ENCODE data around the gene AHDC1. TPM values are rescaled to one million over a fixed set of nuclear protein-coding genes. Genes with fewer than 3 reads are reported as not detected.

AHDC1 gene
- polyA plus RNA-seq, 1 donor (not counting 4 experiments of a cell fraction or from before 2014, with no cell fraction given) = 4.2 TPM

- Histone ChIP-seq H3K9me1 (ENCODE audit: control insufficient read depth, extremely low read depth, insufficient read depth, low read length) (no peaks in the 10 kb centered on the region), H3K4me1 (ENCODE audit: control insufficient read depth, extremely low read depth, insufficient read depth, low read length) (peaks cover 10% of the 10 kb centered on the region), H3K9me3 (ENCODE audit: control insufficient read depth, low read depth, low read length) (no peaks in the 10 kb centered on the region), H3K4me3 (ENCODE audit: control insufficient read depth in 2 of 3, extremely low read depth in 1 of 3, insufficient read depth in 2 of 3, low read depth in 1 of 3, low read length in 3 of 3) (no peak overlapping the region), H4K20me1 (ENCODE audit: control insufficient read depth, extremely low read depth, insufficient read depth, low read length) (no peaks in the 10 kb centered on the region), H3K27me3 (ENCODE audit: control insufficient read depth, extremely low read depth, insufficient read depth, low read length) (no peaks in the 10 kb centered on the region), H3K36me3 (ENCODE audit: control insufficient read depth in 2 of 2, extremely low read depth in 1 of 2, insufficient read depth in 2 of 2, low read length in 2 of 2) (no peaks in the 10 kb centered on the region), H2AFZ (ENCODE audit: control insufficient read depth, low read length) (no peak overlapping the region), H3K4me2 (ENCODE audit: control insufficient read depth, extremely low read depth, insufficient read depth, low read depth, low read length) (peak overlapping the region; percentile 50), H3K9ac (ENCODE audit: control insufficient read depth, extremely low read depth, insufficient read depth, low read length) (peak overlapping the region; percentile 67), H3K79me2 (ENCODE audit: control insufficient read depth, insufficient read depth, low read length) (no peaks in the 10 kb centered on the region), H3K27ac (ENCODE audit: control insufficient read depth, insufficient read depth, low read length) (peak overlapping the region; percentile 62)
- dilution Hi-C loops (cut with MboI; ENCODE audit: extremely low pct_ligation_motif_present, low sequenced_read_pairs) = no loop called here
- FAIRE-seq = no peak
- TF ChIP-seq EZH2 (IDR thresholded peaks at IDR 0.05; ENCODE audit: low read length) (no peak), CTCF (optimal IDR thresholded peaks at IDR 0.05 in 1 of 3, IDR thresholded peaks at IDR 0.05 in 1 of 3, conservative IDR thresholded peaks at IDR 0.05 in 1 of 3; ENCODE audit: extremely low read depth in 1 of 3, insufficient read depth in 2 of 3, low read length in 3 of 3) (no peak)
- DNase-seq (ENCODE audit: low read depth, low spot score) = no peak
Measured at GRCh38 chr1:27624467-27625178, 20.7 kb upstream of the AHDC1 start.

- Histone ChIP-seq H3K79me2 (ENCODE audit: control insufficient read depth, insufficient read depth, low read length) (no peaks in the 10 kb centered on the region), H3K9ac (ENCODE audit: control insufficient read depth, extremely low read depth, insufficient read depth, low read length) (no peak overlapping the region), H3K9me3 (ENCODE audit: control insufficient read depth, low read depth, low read length) (no peaks in the 10 kb centered on the region), H2AFZ (ENCODE audit: control insufficient read depth, low read length) (no peak overlapping the region), H3K27ac (ENCODE audit: control insufficient read depth, insufficient read depth, low read length) (no peak overlapping the region), H3K4me1 (ENCODE audit: control insufficient read depth, extremely low read depth, insufficient read depth, low read length) (peaks cover 10% of the 10 kb centered on the region), H3K27me3 (ENCODE audit: control insufficient read depth, extremely low read depth, insufficient read depth, low read length) (no peaks in the 10 kb centered on the region), H3K4me2 (ENCODE audit: control insufficient read depth, extremely low read depth, insufficient read depth, low read depth, low read length) (no peak overlapping the region), H3K4me3 (ENCODE audit: control insufficient read depth in 2 of 3, extremely low read depth in 1 of 3, insufficient read depth in 2 of 3, low read depth in 1 of 3, low read length in 3 of 3) (no peak overlapping the region), H4K20me1 (ENCODE audit: control insufficient read depth, extremely low read depth, insufficient read depth, low read length) (no peaks in the 10 kb centered on the region), H3K9me1 (ENCODE audit: control insufficient read depth, extremely low read depth, insufficient read depth, low read length) (no peaks in the 10 kb centered on the region), H3K36me3 (ENCODE audit: control insufficient read depth in 2 of 2, extremely low read depth in 1 of 2, insufficient read depth in 2 of 2, low read length in 2 of 2) (no peaks in the 10 kb centered on the region)
- TF ChIP-seq CTCF (optimal IDR thresholded peaks at IDR 0.05 in 1 of 3, IDR thresholded peaks at IDR 0.05 in 1 of 3, conservative IDR thresholded peaks at IDR 0.05 in 1 of 3; ENCODE audit: extremely low read depth in 1 of 3, insufficient read depth in 2 of 3, low read length in 3 of 3) (no peak), EZH2 (IDR thresholded peaks at IDR 0.05; ENCODE audit: low read length) (no peak)
- FAIRE-seq (no peak), DNase-seq (ENCODE audit: low read depth, low spot score) (no peak)
- dilution Hi-C loops (cut with MboI; ENCODE audit: extremely low pct_ligation_motif_present, low sequenced_read_pairs) = no loop called here
Measured at GRCh38 chr1:27623327-27624212, 19.6 kb upstream of the AHDC1 start.
